SJCRH30 (cell line): ENCODE results near the gene GYPA. TPM values are rescaled to one million over a fixed set of nuclear protein-coding genes. Genes with fewer than 3 reads are reported as not detected.
"Not testable (repeated sequence)": the region's sequence is repeated elsewhere in the genome, so short reads cannot be mapped to it uniquely, and the experiment has no call there.

Experiments
- DNase-seq, 2 experiments: peaks; one replicate each; pipeline ENCODE4 v3.0.0-alpha.2; 2015 to 2020
- H3K27ac ChIP-seq: fragments of 250-450 bp; sonication (Bioruptor Pico); 2 replicates; pipeline ENCODE4 v1.5.1; 2020; ENCODE audit warnings: mild to moderate bottlenecking, moderate library complexity
- H3K27me3 ChIP-seq: fragments of 250-450 bp; sonication (Bioruptor Pico); 2 replicates; pipeline ENCODE4 v1.5.1; 2020; ENCODE audit warnings: mild to moderate bottlenecking, moderate library complexity
- H3K36me3 ChIP-seq: fragments of 250-450 bp; sonication (Bioruptor Pico); 2 replicates; pipeline ENCODE4 v1.5.1; 2020; ENCODE audit warnings: mild to moderate bottlenecking, moderate library complexity
- H3K4me1 ChIP-seq: fragments of 250-450 bp; sonication (Bioruptor Pico); 2 replicates; pipeline ENCODE4 v1.5.1; 2020; ENCODE audit warnings: mild to moderate bottlenecking, moderate library complexity
- H3K4me3 ChIP-seq: fragments of 250-450 bp; sonication (Bioruptor Pico); 2 replicates; pipeline ENCODE4 v1.5.1; 2020; ENCODE audit warnings: mild to moderate bottlenecking, moderate library complexity
- H3K9me3 ChIP-seq: fragments of 250-450 bp; sonication (Bioruptor Pico); replicated peaks from 2 replicates; pipeline ENCODE4 v1.5.1; 2020; ENCODE audit warnings: mild to moderate bottlenecking, moderate library complexity
- total RNA-seq: library from RNA; depleted of rRNA; stranded (reverse); fragments of >200 nt; shearing (Covaris generic); gene quantifications from 2 replicates; pipeline ENCODE4 v1.2.3, GENCODE V29; 2014; rRNA removed

The GYPA gene
- total RNA-seq, result 0.23 and 0.28 TPM in 2 replicates

- DNase-seq, H3K27ac ChIP-seq, H3K4me1 ChIP-seq, H3K9me3 ChIP-seq, H3K27me3 ChIP-seq, H3K4me3 ChIP-seq, H3K36me3 ChIP-seq: not testable (repeated sequence)
These were observed at the start of gene GYPA for GRCh38 chr4:144140594-144141295. GYPA (minus strand) TSS chr4:144140718; CDS start chr4:144140635, 83 bp downstream.

- Histone ChIP-seq H3K9me3 (no peaks in the 10 kb centered on the region), H3K4me3 (no peak overlapping the region), H3K27me3 (no peaks in the 10 kb centered on the region), H3K36me3 (no peaks in the 10 kb centered on the region), H3K27ac (no peak overlapping the region), H3K4me1 (no peaks in the 10 kb centered on the region)
- DNase-seq, result no peak
These were observed 49.5 kb upstream of the GYPA start for GRCh38 chr4:144190009-144190408.

DNA sequence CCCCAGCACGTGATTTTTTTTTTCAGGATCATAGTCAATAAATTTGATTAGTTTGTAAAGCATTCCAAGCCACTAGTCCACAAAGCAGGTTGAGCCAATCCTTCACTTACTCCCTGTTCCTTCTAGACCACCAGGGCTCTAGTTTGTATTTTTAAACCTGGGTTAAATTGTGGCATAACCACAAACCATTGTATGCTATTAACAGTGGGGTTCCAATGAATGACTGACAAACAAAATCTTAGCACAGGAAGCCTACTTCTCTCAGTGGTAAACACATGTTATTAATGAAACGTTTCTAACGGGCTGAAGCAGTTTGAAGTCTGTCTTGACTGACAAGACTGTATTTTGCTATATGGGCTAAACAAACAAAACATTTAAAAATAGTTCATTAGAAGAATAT lies 48.6 kb upstream of the GYPA start:
- DNase-seq, result no peak
- H3K27me3 ChIP-seq, result no peaks in the 10 kb centered on the region
- H3K27ac ChIP-seq, result no peak overlapping the region
- H3K4me3 ChIP-seq, result no peak overlapping the region
- no peaks in the 10 kb centered on the region for H3K4me1 ChIP-seq
- no peaks in the 10 kb centered on the region for H3K9me3 ChIP-seq
- no peaks in the 10 kb centered on the region for H3K36me3 ChIP-seq

GRCh38 chr4:144185086-144185485 lies 44.6 kb upstream of the GYPA start:
- Histone ChIP-seq H3K9me3 (no peaks in the 10 kb centered on the region), H3K36me3 (no peaks in the 10 kb centered on the region), H3K27ac (no peak overlapping the region), H3K27me3 (no peaks in the 10 kb centered on the region), H3K4me3 (no peak overlapping the region), H3K4me1 (no peaks in the 10 kb centered on the region)
- no peak for DNase-seq

GRCh38 chr4:144183165-144183564 lies 42.6 kb upstream of the GYPA start:
- no peak overlapping the region for H3K27ac ChIP-seq
- H3K4me3 ChIP-seq, result no peak overlapping the region

DNA sequence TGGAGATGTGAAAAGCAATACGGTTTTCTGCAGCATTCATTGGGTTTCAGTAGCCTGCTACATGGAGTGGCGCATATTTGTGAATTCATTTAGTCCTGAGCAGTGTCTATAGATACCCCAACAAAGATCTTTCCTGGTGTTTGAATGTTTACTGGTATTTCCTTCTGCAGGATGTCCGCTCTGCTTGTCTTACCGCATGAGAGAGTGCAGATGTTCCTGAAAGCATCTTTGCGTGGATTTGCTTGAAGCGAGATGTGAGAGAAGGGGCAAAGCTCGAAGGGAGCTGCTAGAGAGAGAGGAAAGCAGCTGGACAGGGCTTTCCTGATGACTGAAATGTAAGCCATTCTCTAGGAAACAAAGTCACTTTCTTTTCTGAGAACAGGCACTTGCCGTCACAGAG lies 40.9 kb upstream of the GYPA start:
- H3K36me3 ChIP-seq, result no peaks in the 10 kb centered on the region
- 0 out of 2 replicates have a peak, but pooled peaks cover 2% of the 10 kb centered on the region for H3K9me3 ChIP-seq
- peaks cover 15% of the 10 kb centered on the region for H3K4me1 ChIP-seq
- H3K27ac ChIP-seq, result no peak overlapping the region
- no peak overlapping the region for H3K4me3 ChIP-seq
- no peak for DNase-seq
- H3K27me3 ChIP-seq, result no peaks in the 10 kb centered on the region

More at GRCh38 chr4:144183165-144183564, 42.6 kb upstream of the GYPA start:
- Histone ChIP-seq H3K27me3 (no peaks in the 10 kb centered on the region), H3K4me1 (peaks cover 13% of the 10 kb centered on the region), H3K36me3 (no peaks in the 10 kb centered on the region), H3K9me3 (0 out of 2 replicates have a peak, but pooled peaks cover 2% of the 10 kb centered on the region)
- no peak for DNase-seq

DNA sequence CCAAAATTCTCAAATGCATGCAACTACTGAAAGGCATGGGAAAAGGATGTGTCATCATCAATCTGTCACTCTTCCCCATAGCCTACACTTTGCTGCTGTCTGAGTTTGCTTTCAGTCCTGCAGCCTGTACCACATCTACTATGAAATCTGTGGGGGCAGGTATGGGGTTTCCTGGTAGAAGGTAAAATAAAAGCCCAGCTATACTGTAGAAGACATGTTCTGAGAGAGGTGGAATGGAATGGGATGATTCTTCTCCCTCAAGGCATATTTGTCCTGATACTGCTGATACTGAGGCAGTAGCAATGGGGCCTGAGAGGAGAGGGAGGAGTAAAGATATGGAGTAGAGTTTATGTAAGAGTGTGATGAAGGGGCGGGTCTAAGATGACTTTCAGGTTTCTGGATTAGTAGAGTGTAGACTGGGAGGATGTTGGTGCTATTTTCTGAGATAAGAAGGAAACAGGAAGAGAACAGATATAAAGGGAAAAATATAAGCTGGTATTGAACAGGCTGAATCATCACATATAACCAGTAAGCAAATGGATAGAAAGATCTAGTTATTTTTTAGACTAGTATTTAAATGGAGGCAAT lies 38.7 kb upstream of the GYPA start:
- H3K27ac ChIP-seq, result no peak overlapping the region

DNA sequence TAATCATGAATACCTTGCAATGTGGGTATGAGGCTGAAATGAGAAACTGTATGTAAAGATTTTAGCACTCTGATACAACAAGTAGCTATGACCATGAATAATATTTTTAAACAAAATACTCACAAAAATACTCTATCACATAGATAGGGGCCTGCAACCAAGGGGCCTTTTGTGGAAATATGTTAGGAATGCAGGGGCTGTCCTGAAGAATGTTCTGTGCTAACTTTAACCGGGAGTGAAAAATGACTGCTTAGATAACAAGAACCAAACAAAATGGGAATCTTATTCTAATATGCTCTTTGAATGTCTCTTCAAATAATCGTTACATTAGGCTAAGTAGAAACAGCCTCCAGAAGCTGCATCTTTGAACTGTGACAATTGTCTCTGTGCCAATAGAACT lies 37.9 kb upstream of the GYPA start:
- Histone ChIP-seq H3K27ac (peak overlapping the region; percentile 12; the same call in 1 of the 2 replicates), H3K27me3 (no peaks in the 10 kb centered on the region), H3K9me3 (0 out of 2 replicates have a peak, but pooled peaks cover 2% of the 10 kb centered on the region), H3K4me1 (peaks cover 27% of the 10 kb centered on the region), H3K4me3 (no peak overlapping the region), H3K36me3 (no peaks in the 10 kb centered on the region)
- peak in 1 of 2 experiments; percentile 4 for DNase-seq

More for the DNA sequence above, 38.7 kb upstream of the GYPA start:
- no peaks in the 10 kb centered on the region for H3K27me3 ChIP-seq
- H3K4me1 ChIP-seq, result peaks cover 27% of the 10 kb centered on the region
- DNase-seq, result no peak
- no peaks in the 10 kb centered on the region for H3K36me3 ChIP-seq
- 0 out of 2 replicates have a peak, but pooled peaks cover 2% of the 10 kb centered on the region for H3K9me3 ChIP-seq
- H3K4me3 ChIP-seq, result no peak overlapping the region

GRCh38 chr4:144176476-144176875 lies 36.0 kb upstream of the GYPA start:
- no peaks in the 10 kb centered on the region for H3K36me3 ChIP-seq
- no peak overlapping the region for H3K27ac ChIP-seq
- no peak for DNase-seq
- H3K4me1 ChIP-seq, result peaks cover 27% of the 10 kb centered on the region
- H3K9me3 ChIP-seq, result 0 out of 2 replicates have a peak, but pooled peaks cover 2% of the 10 kb centered on the region
- no peak overlapping the region for H3K4me3 ChIP-seq
- no peaks in the 10 kb centered on the region for H3K27me3 ChIP-seq

GRCh38 chr4:144174401-144175067 lies 34.0 kb upstream of the GYPA start:
- 0 out of 2 replicates have a peak, but pooled peaks cover under 1% of the 10 kb centered on the region for H3K9me3 ChIP-seq
- peak; percentile 56 to 83 for DNase-seq
- no peaks in the 10 kb centered on the region for H3K27me3 ChIP-seq
- no peak overlapping the region for H3K4me3 ChIP-seq
- H3K4me1 ChIP-seq, result peaks cover 27% of the 10 kb centered on the region
- no peaks in the 10 kb centered on the region for H3K36me3 ChIP-seq
- H3K27ac ChIP-seq, result peak overlapping the region; percentile 6; the same call in 1 of the 2 replicates

DNA sequence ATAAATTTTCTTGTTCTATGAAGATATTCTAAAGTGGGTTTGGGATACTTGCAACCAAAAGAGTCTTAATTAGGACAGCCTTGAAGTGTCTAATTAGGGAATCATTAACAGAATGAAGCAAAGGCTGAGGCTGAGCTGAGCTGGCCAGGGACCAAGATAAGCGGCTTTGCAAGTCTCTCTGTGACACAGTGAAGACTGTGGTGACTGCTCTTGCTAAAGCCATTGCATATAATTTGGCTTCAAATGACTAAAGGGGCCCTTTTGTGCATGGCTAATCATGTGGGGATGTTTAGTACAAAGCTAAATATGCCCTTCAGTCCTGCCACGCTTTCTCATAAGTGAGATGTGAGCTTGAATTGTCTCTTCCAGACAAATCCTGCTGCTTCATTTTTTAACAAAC lies 31.2 kb upstream of the GYPA start:
- no peak overlapping the region for H3K27ac ChIP-seq

GRCh38 chr4:144169211-144169610 lies 28.7 kb upstream of the GYPA start:
- Histone ChIP-seq H3K4me1 (no peaks in the 10 kb centered on the region), H3K4me3 (no peak overlapping the region), H3K36me3 (no peaks in the 10 kb centered on the region), H3K27me3 (no peaks in the 10 kb centered on the region), H3K9me3 (no peaks in the 10 kb centered on the region), H3K27ac (no peak overlapping the region)
- DNase-seq, result no peak

More for the DNA sequence above, 31.2 kb upstream of the GYPA start:
- DNase-seq, result no peak
- H3K4me1 ChIP-seq, result peaks cover 11% of the 10 kb centered on the region
- H3K9me3 ChIP-seq, result no peaks in the 10 kb centered on the region
- H3K36me3 ChIP-seq, result no peaks in the 10 kb centered on the region
- no peaks in the 10 kb centered on the region for H3K27me3 ChIP-seq
- no peak overlapping the region for H3K4me3 ChIP-seq

- no peaks in the 10 kb centered on the region for H3K4me1 ChIP-seq
- H3K9me3 ChIP-seq, result no peaks in the 10 kb centered on the region
- H3K27ac ChIP-seq, result no peak overlapping the region
- H3K27me3 ChIP-seq, result no peaks in the 10 kb centered on the region
- no peak for DNase-seq
- no peaks in the 10 kb centered on the region for H3K36me3 ChIP-seq
- H3K4me3 ChIP-seq, result no peak overlapping the region
These were observed 13.5 kb upstream of the GYPA start for GRCh38 chr4:144154044-144154443.

- not testable (repeated sequence) for H3K27ac ChIP-seq, H3K9me3 ChIP-seq, H3K4me1 ChIP-seq, H3K27me3 ChIP-seq, H3K4me3 ChIP-seq, H3K36me3 ChIP-seq
- DNase-seq, result peak; percentile 6 to 58
These were observed 2.3 kb upstream of the GYPA start for GRCh38 chr4:144142690-144143326.

DNA sequence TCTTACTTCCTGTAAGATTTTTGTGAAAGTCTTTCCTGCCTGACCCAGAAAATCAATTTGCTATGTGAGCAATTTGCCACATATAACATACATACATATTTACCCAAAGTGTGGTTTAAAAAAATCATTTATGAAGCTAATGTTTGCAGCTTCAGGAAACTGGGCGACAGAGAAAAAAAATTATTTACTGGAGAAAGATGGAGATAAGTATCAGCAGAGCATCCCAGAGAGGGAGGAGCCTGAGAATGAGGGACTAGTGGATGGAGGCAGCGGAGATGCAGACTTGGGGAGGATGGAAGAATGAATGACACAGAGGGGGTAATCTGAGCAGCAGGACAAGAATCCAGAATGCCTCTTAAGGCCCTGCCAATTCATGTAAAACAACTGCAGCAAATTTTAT lies 975 bp upstream of the GYPA start:
- no peaks in the 10 kb centered on the region for H3K4me1 ChIP-seq
- H3K4me3 ChIP-seq, result no peak overlapping the region
- H3K36me3 ChIP-seq, result no peaks in the 10 kb centered on the region
- no peaks in the 10 kb centered on the region for H3K27me3 ChIP-seq
- H3K9me3 ChIP-seq, result no peaks in the 10 kb centered on the region
- no peak for DNase-seq
- H3K27ac ChIP-seq, result no peak overlapping the region
